ENCODE data around the gene P3H2.
A peak's percentile ranks its signal among the peaks of the same experiment; 100 is the strongest.

Gene P3H2

DNA sequence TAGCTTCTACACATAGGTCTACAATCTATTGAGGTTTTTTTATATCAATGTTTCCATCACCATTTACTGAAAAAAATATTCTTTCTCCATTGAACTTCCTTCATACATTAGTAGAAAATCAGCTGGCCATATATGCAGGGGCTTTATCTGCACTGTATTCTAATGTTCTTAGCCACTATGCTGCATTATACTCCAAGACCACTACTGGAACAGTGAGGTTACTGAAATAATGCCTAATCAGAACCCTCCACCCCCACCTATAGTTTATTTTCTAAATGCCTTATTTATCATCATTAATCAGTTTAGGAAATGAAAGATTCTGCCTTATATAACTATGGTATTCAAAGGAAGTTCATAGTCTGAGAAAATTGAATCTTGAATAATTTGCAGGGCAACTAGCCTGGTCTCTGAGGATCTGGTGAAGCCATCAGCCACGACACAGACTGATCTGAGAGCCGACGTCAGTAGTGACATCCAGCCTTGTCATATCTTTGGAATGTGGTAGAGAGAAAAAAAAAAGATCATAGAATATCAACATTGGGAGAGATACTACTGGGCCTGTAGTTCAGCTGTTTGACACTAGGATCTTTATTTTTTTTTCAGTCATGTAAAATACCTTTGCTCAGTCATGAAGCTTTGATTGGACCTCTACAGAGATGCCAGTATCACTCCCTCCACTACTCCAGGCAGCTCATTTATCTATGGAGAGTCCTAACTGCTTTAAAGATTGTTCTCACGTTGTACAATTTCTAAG lies 66.6 kb downstream of the P3H2 start:
- Histone ChIP-seq H3K4me1 (no peaks in the 10 kb centered on the region), H2AFZ (no peak overlapping the region), H3K9me3 (ENCODE audit: control insufficient read depth, low read length) (no peaks in the 10 kb centered on the region), H3K4me2 (ENCODE audit: low read length) (no peak overlapping the region), H3K79me2 (no peaks in the 10 kb centered on the region), H3K27me3 (ENCODE audit: control insufficient read depth, insufficient read depth, low read length) (no peaks in the 10 kb centered on the region), H3K36me3 (ENCODE audit: control insufficient read depth, insufficient read depth, low read length) (no peaks in the 10 kb centered on the region), H3K4me3 (ENCODE audit: low read depth, low read length) (no peak overlapping the region), H3K9ac (no peak overlapping the region), H3K27ac (no peak overlapping the region)
- TF ChIP-seq, protein P1, sequence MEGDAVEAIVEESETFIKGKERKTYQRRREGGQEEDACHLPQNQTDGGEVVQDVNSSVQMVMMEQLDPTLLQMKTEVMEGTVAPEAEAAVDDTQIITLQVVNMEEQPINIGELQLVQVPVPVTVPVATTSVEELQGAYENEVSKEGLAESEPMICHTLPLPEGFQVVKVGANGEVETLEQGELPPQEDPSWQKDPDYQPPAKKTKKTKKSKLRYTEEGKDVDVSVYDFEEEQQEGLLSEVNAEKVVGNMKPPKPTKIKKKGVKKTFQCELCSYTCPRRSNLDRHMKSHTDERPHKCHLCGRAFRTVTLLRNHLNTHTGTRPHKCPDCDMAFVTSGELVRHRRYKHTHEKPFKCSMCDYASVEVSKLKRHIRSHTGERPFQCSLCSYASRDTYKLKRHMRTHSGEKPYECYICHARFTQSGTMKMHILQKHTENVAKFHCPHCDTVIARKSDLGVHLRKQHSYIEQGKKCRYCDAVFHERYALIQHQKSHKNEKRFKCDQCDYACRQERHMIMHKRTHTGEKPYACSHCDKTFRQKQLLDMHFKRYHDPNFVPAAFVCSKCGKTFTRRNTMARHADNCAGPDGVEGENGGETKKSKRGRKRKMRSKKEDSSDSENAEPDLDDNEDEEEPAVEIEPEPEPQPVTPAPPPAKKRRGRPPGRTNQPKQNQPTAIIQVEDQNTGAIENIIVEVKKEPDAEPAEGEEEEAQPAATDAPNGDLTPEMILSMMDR (IDR thresholded peaks at IDR 0.05) = no peak

DNA sequence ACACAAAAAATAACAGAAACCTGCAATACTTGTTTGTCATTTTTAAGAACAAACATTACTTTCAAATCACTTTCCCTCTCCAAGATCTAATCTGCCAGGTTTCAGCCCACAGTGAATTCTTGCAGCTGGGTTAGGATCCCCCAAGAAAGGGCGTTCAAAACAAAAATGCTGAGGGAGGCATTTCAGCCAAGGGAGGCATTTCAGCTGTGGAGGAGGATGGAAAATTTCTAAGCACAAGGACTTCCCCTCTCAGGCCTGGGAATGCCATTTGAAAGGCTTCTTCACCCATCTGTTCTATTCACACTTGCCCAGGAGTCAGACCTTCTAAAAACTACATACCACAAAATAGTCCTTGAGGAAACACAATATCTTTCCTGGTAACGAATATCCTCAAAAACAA lies 69.1 kb downstream of the P3H2 start:
- TF ChIP-seq, protein P1 (IDR thresholded peaks at IDR 0.05) = no peak
- no peak overlapping the region for H3K9ac ChIP-seq
- no peaks in the 10 kb centered on the region for H3K4me1 ChIP-seq
- no peak overlapping the region for H3K4me3 ChIP-seq (ENCODE audit: low read depth, low read length)
- H2AFZ ChIP-seq = no peak overlapping the region
- no peaks in the 10 kb centered on the region for H3K9me3 ChIP-seq (ENCODE audit: control insufficient read depth, low read length)
- no peaks in the 10 kb centered on the region for H3K79me2 ChIP-seq
- H3K27me3 ChIP-seq (ENCODE audit: control insufficient read depth, insufficient read depth, low read length) = no peaks in the 10 kb centered on the region
- H3K4me2 ChIP-seq (ENCODE audit: low read length) = no peak overlapping the region
- no peaks in the 10 kb centered on the region for H3K36me3 ChIP-seq (ENCODE audit: control insufficient read depth, insufficient read depth, low read length)
- no peak overlapping the region for H3K27ac ChIP-seq

DNA sequence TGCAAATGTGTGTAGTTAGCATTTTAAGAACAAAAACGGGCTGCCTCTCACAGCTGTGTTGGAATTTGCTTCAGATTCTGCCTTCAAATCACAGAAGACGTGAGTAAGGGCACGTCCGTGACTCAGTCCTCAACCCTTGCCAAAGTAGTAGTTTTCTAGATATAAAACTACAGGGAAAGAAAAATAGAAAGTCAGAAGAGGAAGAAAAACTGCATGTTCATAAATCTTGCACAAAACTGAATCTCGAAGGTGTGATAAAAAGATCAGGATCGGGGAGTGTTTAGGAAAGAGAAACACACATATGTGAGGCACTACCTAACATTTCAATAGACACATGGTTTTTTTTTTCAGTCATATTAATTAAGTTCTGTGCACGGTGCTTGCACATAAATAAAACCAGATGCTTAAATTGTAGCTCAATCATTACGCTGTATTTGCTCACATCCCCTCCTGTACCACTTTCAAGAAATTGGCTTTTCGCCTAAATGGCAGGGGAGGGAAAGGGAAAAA lies 71.7 kb downstream of the P3H2 start:
- no peaks in the 10 kb centered on the region for H3K79me2 ChIP-seq
- no peaks in the 10 kb centered on the region for H3K36me3 ChIP-seq (ENCODE audit: control insufficient read depth, insufficient read depth, low read length)
- no peak overlapping the region for H3K4me2 ChIP-seq (ENCODE audit: low read length)
- TF ChIP-seq, protein P1 (IDR thresholded peaks at IDR 0.05) = no peak
- H3K4me1 ChIP-seq = no peaks in the 10 kb centered on the region
- no peaks in the 10 kb centered on the region for H3K27me3 ChIP-seq (ENCODE audit: control insufficient read depth, insufficient read depth, low read length)
- H3K9ac ChIP-seq = no peak overlapping the region
- H3K9me3 ChIP-seq (ENCODE audit: control insufficient read depth, low read length) = no peaks in the 10 kb centered on the region
- peak overlapping the region; percentile 18 for H2AFZ ChIP-seq
- no peak overlapping the region for H3K4me3 ChIP-seq (ENCODE audit: low read depth, low read length)
- H3K27ac ChIP-seq = no peak overlapping the region

DNA sequence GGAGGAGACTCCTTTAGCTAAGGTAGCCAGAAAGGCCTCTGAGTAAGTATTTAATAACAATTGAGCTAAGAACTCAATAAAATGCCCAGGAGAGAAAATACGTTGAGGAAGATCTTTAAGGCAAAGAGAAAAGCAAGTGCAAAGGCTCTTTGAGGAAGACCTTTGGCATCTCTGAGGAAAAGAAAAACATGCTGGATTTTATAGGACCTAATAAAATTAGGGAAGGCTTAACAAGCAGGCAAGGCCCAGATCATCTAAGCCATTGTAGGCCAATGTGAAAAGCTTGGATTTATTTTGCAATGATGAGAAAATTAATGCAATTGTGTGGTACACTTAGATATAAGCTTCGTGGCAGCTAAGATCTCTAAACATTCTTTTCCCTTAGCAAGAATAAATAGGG lies 75.7 kb downstream of the P3H2 start:
- TF ChIP-seq, protein P1 (IDR thresholded peaks at IDR 0.05) = no peak
- H3K4me1 ChIP-seq = no peaks in the 10 kb centered on the region
- H3K27me3 ChIP-seq (ENCODE audit: control insufficient read depth, insufficient read depth, low read length) = no peaks in the 10 kb centered on the region
- H3K4me3 ChIP-seq (ENCODE audit: low read depth, low read length) = no peak overlapping the region
- H3K36me3 ChIP-seq (ENCODE audit: control insufficient read depth, insufficient read depth, low read length) = no peaks in the 10 kb centered on the region
- H2AFZ ChIP-seq = no peak overlapping the region
- no peak overlapping the region for H3K4me2 ChIP-seq (ENCODE audit: low read length)
- H3K9ac ChIP-seq = no peak overlapping the region
- no peaks in the 10 kb centered on the region for H3K9me3 ChIP-seq (ENCODE audit: control insufficient read depth, low read length)
- no peaks in the 10 kb centered on the region for H3K79me2 ChIP-seq
- H3K27ac ChIP-seq = no peak overlapping the region

DNA sequence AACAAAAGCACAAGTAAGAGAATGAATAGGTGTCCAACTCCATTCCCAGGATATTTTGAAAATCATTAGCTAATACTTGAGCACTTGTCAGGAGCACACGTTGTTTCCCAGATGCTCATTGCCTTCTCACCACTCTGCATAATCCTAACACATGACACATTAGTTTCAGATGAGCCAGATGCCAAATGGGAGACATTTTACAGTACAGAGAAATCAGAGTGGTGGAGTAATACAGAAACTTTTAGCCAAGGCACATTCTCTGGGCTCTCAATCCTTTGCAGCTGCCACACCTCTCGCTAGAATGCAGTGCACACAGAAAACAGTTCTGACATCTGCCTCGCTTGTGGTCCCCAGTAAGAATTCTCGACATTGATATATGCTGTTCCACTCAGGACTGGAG lies 76.6 kb downstream of the P3H2 start:
- H3K27me3 ChIP-seq (ENCODE audit: control insufficient read depth, insufficient read depth, low read length) = no peaks in the 10 kb centered on the region
- no peak overlapping the region for H3K4me3 ChIP-seq (ENCODE audit: low read depth, low read length)
- no peak overlapping the region for H3K27ac ChIP-seq
- H2AFZ ChIP-seq = no peak overlapping the region
- no peak overlapping the region for H3K4me2 ChIP-seq (ENCODE audit: low read length)
- H3K4me1 ChIP-seq = no peaks in the 10 kb centered on the region
- H3K9ac ChIP-seq = no peak overlapping the region
- H3K79me2 ChIP-seq = no peaks in the 10 kb centered on the region
- H3K36me3 ChIP-seq (ENCODE audit: control insufficient read depth, insufficient read depth, low read length) = no peaks in the 10 kb centered on the region
- no peaks in the 10 kb centered on the region for H3K9me3 ChIP-seq (ENCODE audit: control insufficient read depth, low read length)
- TF ChIP-seq, protein P1 (IDR thresholded peaks at IDR 0.05) = no peak

Data from parathyroid adenoma (tissue), 2 donors.